ENCODE results near the gene RAB8A.
"Not testable (repeated sequence)": the region's sequence is repeated elsewhere in the genome, so short reads cannot be mapped to it uniquely, and the experiment has no call there.

The RAB8A gene

DNA sequence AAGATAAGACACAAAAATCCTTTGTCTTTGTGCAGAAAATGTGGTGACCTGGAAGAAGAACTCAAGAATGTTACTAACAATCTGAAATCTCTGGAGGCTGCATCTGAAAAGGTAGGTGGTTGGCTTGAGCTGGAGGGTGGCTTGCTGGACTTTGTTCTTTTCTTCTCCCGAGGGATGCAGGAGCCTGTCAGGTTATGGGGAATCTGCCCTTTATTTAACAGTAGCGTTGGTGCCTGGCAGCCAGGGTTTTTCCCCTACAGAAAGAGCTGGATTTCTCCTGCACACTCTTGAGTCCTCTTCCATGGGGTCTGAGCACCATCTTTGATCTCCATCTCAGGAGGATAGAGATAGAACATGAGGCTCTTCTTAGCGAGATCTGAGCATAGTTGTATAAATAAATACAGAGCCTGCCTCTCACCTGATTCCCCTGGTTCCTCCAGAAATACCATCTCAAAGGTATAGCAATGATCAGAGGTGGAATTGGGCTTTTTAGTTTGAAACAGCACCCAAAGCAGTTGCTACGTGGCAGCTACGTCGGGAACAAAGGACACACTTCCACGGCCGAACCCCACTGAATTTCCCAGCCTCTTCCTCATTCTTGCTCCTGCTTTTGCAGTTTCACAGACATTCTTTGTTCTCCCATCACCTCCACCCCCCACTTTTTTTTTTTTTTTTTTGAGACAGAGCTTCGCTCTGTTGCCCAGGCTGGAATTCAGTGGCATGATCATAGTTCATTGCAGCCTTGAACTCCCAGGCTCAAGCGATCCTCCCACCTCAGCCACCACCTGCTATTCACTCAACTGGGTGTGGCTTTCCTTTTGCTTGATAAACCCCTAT, 22.5 kb upstream of the RAB8A start:
- no peak for DNase-seq (ENCODE audit: low spot score)
- Mint-ChIP-seq H3K36me3 (ENCODE audit: low read depth) (peaks cover 85% of the 10 kb centered on the region), H3K27ac (peak overlapping the region; percentile 4), H3K4me1 (ENCODE audit: low read depth) (peaks cover 53% of the 10 kb centered on the region), H3K27me3 (ENCODE audit: low read depth) (no peaks in the 10 kb centered on the region), H3K4me3 (no peak overlapping the region), H3K9me3 (no peaks in the 10 kb centered on the region)

- no peak for DNase-seq (ENCODE audit: low spot score)
- no peaks in the 10 kb centered on the region for H3K27me3 Mint-ChIP-seq (ENCODE audit: low read depth)
- peak overlapping the region; percentile 45 for H3K27ac Mint-ChIP-seq
- H3K9me3 Mint-ChIP-seq, result no peaks in the 10 kb centered on the region
- no peak overlapping the region for H3K4me3 Mint-ChIP-seq
- peaks cover 84% of the 10 kb centered on the region for H3K36me3 Mint-ChIP-seq (ENCODE audit: low read depth)
- H3K4me1 Mint-ChIP-seq (ENCODE audit: low read depth), result peaks cover 41% of the 10 kb centered on the region
Observed at GRCh38 chr19:16091546-16092475, 19.9 kb upstream of the RAB8A start.

DNA sequence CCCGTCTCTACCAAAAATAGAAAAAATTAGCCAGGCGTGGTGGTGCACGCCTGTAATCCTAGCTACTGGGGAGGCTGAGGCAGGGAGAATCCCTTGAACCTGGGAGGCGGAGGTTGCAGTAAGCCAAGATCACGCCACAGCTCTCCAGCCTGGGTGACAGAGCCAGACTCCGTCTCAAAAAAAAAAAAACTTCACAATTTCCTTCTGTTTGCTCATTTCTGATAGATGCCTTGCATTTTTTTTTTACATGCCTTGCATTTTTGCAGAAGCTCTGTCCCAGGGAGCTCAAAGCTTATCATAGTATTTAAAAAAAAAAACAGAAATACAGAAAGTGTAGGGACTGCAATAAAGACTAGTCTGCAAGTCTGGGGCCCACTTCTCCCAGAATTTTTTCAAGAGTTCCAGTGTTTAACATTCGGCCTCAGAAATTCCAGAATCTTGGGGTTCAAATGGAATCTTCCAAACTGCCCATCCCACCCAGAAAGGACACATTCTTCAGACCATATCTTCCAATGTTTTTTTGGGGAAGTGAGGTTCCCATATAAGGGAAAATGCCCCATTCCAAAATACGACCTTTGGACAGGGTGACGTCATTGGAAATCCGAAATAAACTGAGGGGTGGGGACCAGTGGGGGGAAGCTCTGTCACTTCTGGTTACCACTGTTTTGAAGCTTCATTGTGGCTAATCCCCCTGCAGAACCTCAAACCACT, 17.2 kb upstream of the RAB8A start:
- peaks cover 28% of the 10 kb centered on the region for H3K4me1 Mint-ChIP-seq (ENCODE audit: low read depth)
- no peaks in the 10 kb centered on the region for H3K27me3 Mint-ChIP-seq (ENCODE audit: low read depth)
- DNase-seq (ENCODE audit: low spot score), result no peak
- peaks cover 82% of the 10 kb centered on the region for H3K36me3 Mint-ChIP-seq (ENCODE audit: low read depth)
- no peak overlapping the region for H3K27ac Mint-ChIP-seq
- no peak overlapping the region for H3K4me3 Mint-ChIP-seq
- no peaks in the 10 kb centered on the region for H3K9me3 Mint-ChIP-seq

DNA sequence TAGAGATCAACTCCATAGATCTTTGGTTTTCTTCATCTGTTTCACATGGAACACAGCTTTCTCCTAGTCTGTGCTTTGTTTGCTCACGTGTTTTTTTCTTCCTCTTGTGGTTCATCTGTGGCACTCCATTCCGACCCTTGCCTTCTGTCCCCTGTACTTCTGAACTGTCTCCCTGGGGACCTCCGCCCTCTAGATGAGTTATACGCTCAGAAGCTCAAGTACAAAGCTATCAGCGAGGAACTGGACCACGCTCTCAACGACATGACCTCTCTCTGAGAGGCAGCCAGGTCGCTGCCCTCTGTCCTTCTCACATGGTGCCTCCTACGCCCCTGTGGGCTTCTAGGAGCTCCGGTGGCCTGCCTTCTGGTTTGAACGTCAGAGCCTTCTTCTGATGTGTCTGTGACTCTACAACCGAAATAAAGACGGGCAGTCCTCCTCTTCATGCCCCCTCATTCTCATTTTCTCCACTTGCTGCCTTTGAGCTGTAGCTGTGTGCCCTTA, 16.6 kb upstream of the RAB8A start:
- H3K9me3 Mint-ChIP-seq, result no peaks in the 10 kb centered on the region
- peaks cover 83% of the 10 kb centered on the region for H3K36me3 Mint-ChIP-seq (ENCODE audit: low read depth)
- no peaks in the 10 kb centered on the region for H3K27me3 Mint-ChIP-seq (ENCODE audit: low read depth)
- peak overlapping the region; percentile 46 for H3K4me3 Mint-ChIP-seq
- peaks cover 23% of the 10 kb centered on the region for H3K4me1 Mint-ChIP-seq (ENCODE audit: low read depth)
- peak overlapping the region; percentile 77 for H3K27ac Mint-ChIP-seq
- peak; percentile 64 for DNase-seq (ENCODE audit: low spot score)

DNA sequence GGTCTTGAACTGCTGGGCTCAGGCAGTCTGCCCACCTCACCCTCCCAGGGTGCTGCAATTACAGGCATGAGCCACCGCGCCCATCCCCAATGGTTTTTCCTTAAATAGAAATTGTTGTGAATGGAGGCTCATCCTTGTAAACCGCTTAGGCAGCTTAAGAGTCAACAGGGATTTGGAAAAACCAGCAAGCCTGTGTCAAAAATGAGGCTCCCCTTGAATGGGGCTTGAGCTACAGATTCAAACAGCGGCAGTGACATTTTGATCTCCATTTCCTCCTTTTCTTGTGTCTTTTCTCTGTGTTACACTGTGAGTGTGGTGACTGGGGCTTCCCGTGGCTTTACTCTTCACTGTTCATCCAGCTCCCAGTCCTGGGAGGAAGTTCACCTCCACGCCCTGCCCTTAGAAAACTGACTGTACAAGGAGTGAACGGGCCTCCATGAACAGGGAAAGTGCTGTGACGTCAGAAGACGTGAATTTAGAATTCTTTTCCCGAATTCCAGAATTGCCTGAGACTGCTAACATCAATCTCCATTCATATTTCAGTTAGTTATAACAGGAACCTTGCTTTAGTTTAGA, 15.3 kb upstream of the RAB8A start:
- peaks cover 78% of the 10 kb centered on the region for H3K36me3 Mint-ChIP-seq (ENCODE audit: low read depth)
- no peak for DNase-seq (ENCODE audit: low spot score)
- no peaks in the 10 kb centered on the region for H3K27me3 Mint-ChIP-seq (ENCODE audit: low read depth)
- H3K27ac Mint-ChIP-seq, result peak overlapping the region; percentile 71
- peaks cover 23% of the 10 kb centered on the region for H3K4me1 Mint-ChIP-seq (ENCODE audit: low read depth)
- H3K9me3 Mint-ChIP-seq, result no peaks in the 10 kb centered on the region
- peak overlapping the region; percentile 2 for H3K4me3 Mint-ChIP-seq

- DNase-seq (ENCODE audit: low spot score), result no peak
- H3K9me3 Mint-ChIP-seq, result no peaks in the 10 kb centered on the region
- peak overlapping the region; percentile 4 for H3K27ac Mint-ChIP-seq
- peaks cover 18% of the 10 kb centered on the region for H3K4me1 Mint-ChIP-seq (ENCODE audit: low read depth)
- H3K36me3 Mint-ChIP-seq (ENCODE audit: low read depth), result peaks cover 74% of the 10 kb centered on the region
- H3K4me3 Mint-ChIP-seq, result no peak overlapping the region
- no peaks in the 10 kb centered on the region for H3K27me3 Mint-ChIP-seq (ENCODE audit: low read depth)
Observed at GRCh38 chr19:16098416-16098768, 13.3 kb upstream of the RAB8A start.

- H3K27me3 Mint-ChIP-seq (ENCODE audit: low read depth), result no peaks in the 10 kb centered on the region
- H3K4me3 Mint-ChIP-seq, result no peak overlapping the region
- H3K27ac Mint-ChIP-seq, result no peak overlapping the region
- H3K9me3 Mint-ChIP-seq, result no peaks in the 10 kb centered on the region
- no peak for DNase-seq (ENCODE audit: low spot score)
- peaks cover 71% of the 10 kb centered on the region for H3K36me3 Mint-ChIP-seq (ENCODE audit: low read depth)
- peaks cover 13% of the 10 kb centered on the region for H3K4me1 Mint-ChIP-seq (ENCODE audit: low read depth)
Observed at GRCh38 chr19:16098821-16099220, 12.9 kb upstream of the RAB8A start.

GRCh38 chr19:16099314-16099965, 12.2 kb upstream of the RAB8A start:
- H3K4me3 Mint-ChIP-seq; H3K27ac Mint-ChIP-seq; H3K9me3 Mint-ChIP-seq; H3K27me3 Mint-ChIP-seq (ENCODE audit: low read depth); DNase-seq (ENCODE audit: low spot score): not testable (repeated sequence)
- peaks cover 12% of the 10 kb centered on the region for H3K4me1 Mint-ChIP-seq (ENCODE audit: low read depth)
- H3K36me3 Mint-ChIP-seq (ENCODE audit: low read depth), result peaks cover 69% of the 10 kb centered on the region

GRCh38 chr19:16100524-16100923, 11.2 kb upstream of the RAB8A start:
- no peaks in the 10 kb centered on the region for H3K27me3 Mint-ChIP-seq (ENCODE audit: low read depth)
- H3K9me3 Mint-ChIP-seq, result no peaks in the 10 kb centered on the region
- H3K36me3 Mint-ChIP-seq (ENCODE audit: low read depth), result peaks cover 58% of the 10 kb centered on the region
- no peak overlapping the region for H3K27ac Mint-ChIP-seq
- no peak for DNase-seq (ENCODE audit: low spot score)
- H3K4me1 Mint-ChIP-seq (ENCODE audit: low read depth), result peaks cover 4% of the 10 kb centered on the region
- no peak overlapping the region for H3K4me3 Mint-ChIP-seq

- Mint-ChIP-seq H3K36me3 (ENCODE audit: low read depth) (peaks cover 26% of the 10 kb centered on the region), H3K9me3 (no peaks in the 10 kb centered on the region), H3K4me1 (ENCODE audit: low read depth) (peaks cover 4% of the 10 kb centered on the region), H3K4me3 (no peak overlapping the region), H3K27ac (no peak overlapping the region), H3K27me3 (ENCODE audit: low read depth) (no peaks in the 10 kb centered on the region)
- DNase-seq (ENCODE audit: low spot score), result no peak
Observed at GRCh38 chr19:16104722-16105121, 7.0 kb upstream of the RAB8A start.

DNA sequence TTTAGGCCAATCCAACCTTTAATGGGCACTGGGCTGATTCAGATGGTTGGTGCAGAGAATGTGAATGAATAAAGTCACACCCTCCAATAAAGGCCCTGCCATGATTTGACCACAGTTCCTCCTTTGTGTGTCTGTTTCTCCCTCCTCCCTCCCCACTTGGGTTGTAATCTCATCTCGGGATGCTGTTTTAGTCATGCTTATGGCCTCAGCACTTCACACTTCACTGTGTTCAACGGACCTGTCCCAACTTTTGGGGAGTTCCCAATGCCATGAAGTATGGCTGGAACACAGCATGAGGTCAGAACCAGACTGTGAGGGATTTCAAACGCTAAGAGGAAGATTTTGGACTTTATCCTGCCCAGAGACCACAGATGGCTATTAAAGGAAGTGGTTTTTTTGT, 5.6 kb upstream of the RAB8A start:
- Mint-ChIP-seq H3K9me3 (no peaks in the 10 kb centered on the region), H3K4me1 (ENCODE audit: low read depth) (peaks cover 5% of the 10 kb centered on the region), H3K27ac (no peak overlapping the region), H3K36me3 (ENCODE audit: low read depth) (peaks cover 17% of the 10 kb centered on the region), H3K27me3 (ENCODE audit: low read depth) (no peaks in the 10 kb centered on the region), H3K4me3 (no peak overlapping the region)
- DNase-seq (ENCODE audit: low spot score), result no peak

DNA sequence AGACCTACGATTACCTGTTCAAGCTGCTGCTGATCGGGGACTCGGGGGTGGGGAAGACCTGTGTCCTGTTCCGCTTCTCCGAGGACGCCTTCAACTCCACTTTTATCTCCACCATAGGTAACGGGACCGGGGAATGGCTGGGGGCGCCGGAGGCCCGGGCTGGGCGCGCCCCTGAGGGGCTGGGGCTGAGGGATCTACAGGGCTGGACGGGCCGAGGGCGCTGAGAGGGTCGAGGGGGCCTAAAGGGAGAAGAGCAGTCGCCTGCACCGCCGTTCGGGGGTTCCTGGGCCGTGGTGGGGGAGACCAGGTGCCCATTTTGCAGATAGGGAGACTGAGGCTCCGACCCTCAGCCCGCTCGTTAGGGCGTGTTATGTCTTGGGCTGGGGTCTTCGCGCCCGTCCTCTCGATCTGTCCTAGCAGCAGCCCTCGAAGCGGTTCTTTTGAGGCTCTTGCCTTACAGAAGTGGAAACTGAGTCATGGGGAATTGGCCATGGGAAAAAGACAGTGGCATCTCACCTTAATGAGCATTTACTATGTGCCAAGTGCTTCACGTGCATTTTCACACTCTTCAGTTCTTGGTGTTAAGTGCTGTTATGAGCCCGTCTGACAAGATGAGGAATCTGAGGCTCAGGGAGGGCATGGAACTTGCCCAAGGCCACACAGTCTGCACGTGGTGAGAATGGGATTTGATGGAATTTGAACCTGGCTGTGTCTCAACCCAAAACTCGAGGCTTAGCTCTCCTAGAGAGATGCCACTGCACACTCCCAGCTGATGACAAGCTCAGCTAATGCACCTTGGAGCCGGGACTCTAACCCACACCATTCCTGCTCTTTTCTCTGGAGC, 442 bp downstream of the RAB8A start:
- Mint-ChIP-seq H3K9me3 (no peaks in the 10 kb centered on the region), H3K4me1 (ENCODE audit: low read depth) (peaks cover 31% of the 10 kb centered on the region), H3K27ac (peak overlapping the region; percentile 93), H3K27me3 (ENCODE audit: low read depth) (no peaks in the 10 kb centered on the region), H3K36me3 (ENCODE audit: low read depth) (peaks cover 26% of the 10 kb centered on the region), H3K4me3 (peak overlapping the region; percentile 94)
- no peak for DNase-seq (ENCODE audit: low spot score)

Data from T-helper 2 cell treated with Interferon-gamma antibody and Interleukin-4, amounts not matched to agents 5 μg/mL and 100 μg/mL, for 36 hours (primary cell).